ENCODE results near the gene CD96.

CD96 gene

DNA sequence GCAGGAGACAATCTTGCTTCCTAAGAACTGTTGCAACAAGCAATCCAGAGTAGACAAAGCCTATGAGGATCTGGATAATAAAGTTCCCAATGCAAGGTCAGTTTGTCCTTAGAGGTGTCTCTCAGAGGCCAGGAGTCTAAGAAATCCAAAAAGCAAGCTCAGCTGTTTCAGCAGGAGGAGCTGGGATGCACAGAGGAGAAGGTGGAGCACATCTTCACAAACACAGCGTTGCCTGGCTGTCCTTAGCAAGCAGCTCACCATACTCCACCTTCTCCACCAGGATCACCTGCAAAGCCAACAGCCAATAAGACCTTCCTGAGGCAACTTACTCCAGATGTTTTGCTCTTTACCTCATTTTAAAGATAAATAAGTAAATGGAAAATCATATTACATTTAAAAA is 52.8 kb downstream of the CD96 start:
- Mint-ChIP-seq H3K4me3 (peak overlapping the region; percentile 83 to 96), H3K9me3 (peaks cover 0 to 4% of the 10 kb centered on the region in 2 donors), H3K27ac (peak overlapping the region; percentile 96 to 97), H3K4me1 (peaks cover 71% of the 10 kb centered on the region), H3K27me3 (no peaks in the 10 kb centered on the region)
- no peak for DNase-seq
- peak; percentile 39 for ATAC-seq

DNA sequence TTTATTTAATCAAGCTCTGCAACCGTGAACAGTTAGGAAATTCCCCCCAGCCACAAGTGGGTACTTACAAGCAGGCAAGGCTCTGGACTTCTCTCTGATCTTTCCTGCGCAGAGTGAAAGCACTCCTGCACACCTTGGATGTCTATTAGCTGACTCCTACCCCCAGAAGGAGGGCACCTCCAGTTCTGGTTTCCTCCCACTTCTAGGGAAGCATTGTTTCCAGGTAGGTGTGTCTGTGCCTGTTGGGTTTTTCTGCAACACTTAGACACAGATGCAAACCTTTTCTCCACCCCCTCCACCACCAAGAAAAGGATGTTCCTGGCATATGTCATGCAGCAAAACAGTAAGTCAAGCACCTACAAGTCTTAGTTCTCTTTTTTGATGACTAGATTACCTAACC is 53.2 kb downstream of the CD96 start, which contains the start of gene ZBED2:
ZBED2 (minus strand) TSS at position 115 of the 400 bp plus-strand sequence. CDS start 1,145 bp downstream, outside the sequence.
- peak within 1 kb of the TSS; percentile 83 to 96 for H3K4me3 Mint-ChIP-seq
- DNase-seq (peak in 1 of 2 donors; percentile 68), ATAC-seq (peak; percentile 78)
- H3K27me3 Mint-ChIP-seq = no peaks in the 10 kb centered on the region
- H3K4me1 Mint-ChIP-seq = peaks cover 71% of the 10 kb centered on the region
- H3K9me3 Mint-ChIP-seq = peaks cover 0 to 4% of the 10 kb centered on the region in 2 donors
- H3K27ac Mint-ChIP-seq = peak within 1 kb of the TSS; percentile 97

- peak overlapping the region; percentile 97 for H3K27ac Mint-ChIP-seq
- H3K27me3 Mint-ChIP-seq = no peaks in the 10 kb centered on the region
- H3K4me1 Mint-ChIP-seq = peaks cover 69% of the 10 kb centered on the region
- H3K9me3 Mint-ChIP-seq = peaks cover 0 to 4% of the 10 kb centered on the region in 2 donors
- peak overlapping the region; percentile 83 to 96 for H3K4me3 Mint-ChIP-seq
- ATAC-seq (peak; percentile 61), DNase-seq (no peak)
Observed at GRCh38 chr3:111596328-111596727, 54.3 kb downstream of the CD96 start.

- Mint-ChIP-seq H3K27me3 (no peaks in the 10 kb centered on the region), H3K4me1 (peaks cover 80% of the 10 kb centered on the region), H3K27ac (peak overlapping the region; percentile 13 to 91), H3K4me3 (peak overlapping the region; percentile 65 to 83), H3K9me3 (peaks cover 0 to 4% of the 10 kb centered on the region in 2 donors)
- ATAC-seq (no peak), DNase-seq (no peak)
Observed at GRCh38 chr3:111598139-111598538, 56.1 kb downstream of the CD96 start.

DNA sequence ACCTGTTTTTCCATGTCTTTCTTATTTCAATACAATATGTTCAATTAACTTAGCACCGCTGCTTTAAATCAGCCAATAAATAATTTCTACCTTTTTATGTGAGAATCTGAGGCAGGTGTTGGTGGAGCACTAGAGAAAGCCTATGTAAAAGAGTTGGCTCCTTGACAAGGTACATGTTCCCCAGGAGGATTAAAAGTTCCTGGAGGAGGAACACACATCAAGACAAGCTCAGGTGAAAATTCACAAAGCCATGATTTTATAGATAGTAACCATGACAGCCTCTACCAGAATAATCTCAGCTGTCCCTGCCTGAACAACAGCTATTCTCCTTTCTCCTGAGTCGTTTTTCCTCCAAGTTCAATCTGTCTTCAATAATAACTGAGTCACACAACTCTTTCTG is 56.6 kb downstream of the CD96 start:
- peaks cover 0 to 4% of the 10 kb centered on the region in 2 donors for H3K9me3 Mint-ChIP-seq
- ATAC-seq (no peak), DNase-seq (no peak)
- peaks cover 81% of the 10 kb centered on the region for H3K4me1 Mint-ChIP-seq
- H3K27me3 Mint-ChIP-seq = no peaks in the 10 kb centered on the region
- H3K4me3 Mint-ChIP-seq = peak overlapping the region in 1 of 2 donors; percentile 83
- peak overlapping the region; percentile 13 to 91 for H3K27ac Mint-ChIP-seq

GRCh38 chr3:111601810-111602209 is 59.8 kb downstream of the CD96 start:
- peaks cover 82% of the 10 kb centered on the region for H3K4me1 Mint-ChIP-seq
- peak overlapping the region in 1 of 2 donors; percentile 66 for H3K4me3 Mint-ChIP-seq
- no peak for ATAC-seq
- DNase-seq = no peak
- no peaks in the 10 kb centered on the region for H3K9me3 Mint-ChIP-seq
- H3K27me3 Mint-ChIP-seq = no peaks in the 10 kb centered on the region
- peak overlapping the region; percentile 27 to 73 for H3K27ac Mint-ChIP-seq

DNA sequence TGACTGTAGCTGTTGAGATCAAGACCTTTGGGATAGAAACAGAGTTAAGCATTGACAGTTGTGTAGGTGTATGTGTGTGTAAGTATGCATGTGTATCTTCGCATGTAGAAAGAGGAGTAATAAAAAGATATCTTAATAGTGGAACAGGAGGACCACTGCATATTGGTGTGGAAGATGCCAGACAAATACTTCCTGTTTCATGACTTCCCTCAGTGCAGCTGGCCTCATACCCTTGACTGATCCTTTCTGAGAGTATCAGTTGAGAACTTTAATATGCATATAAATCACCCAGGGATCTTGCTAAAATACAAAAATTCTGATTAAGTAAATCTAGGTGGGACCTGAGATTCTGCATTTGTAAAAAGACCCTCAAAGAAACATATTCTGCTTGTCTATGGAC is 61.7 kb downstream of the CD96 start:
- Mint-ChIP-seq H3K27me3 (no peaks in the 10 kb centered on the region), H3K4me1 (peaks cover 87% of the 10 kb centered on the region), H3K9me3 (no peaks in the 10 kb centered on the region), H3K27ac (peak overlapping the region; percentile 84 to 99), H3K4me3 (peak overlapping the region; percentile 58 to 59)
- no peak for DNase-seq
- no peak for ATAC-seq

- Mint-ChIP-seq H3K4me1 (peaks cover 91% of the 10 kb centered on the region), H3K9me3 (no peaks in the 10 kb centered on the region), H3K27me3 (no peaks in the 10 kb centered on the region), H3K4me3 (peak overlapping the region; percentile 58 to 59), H3K27ac (peak overlapping the region; percentile 84 to 99)
- DNase-seq (peak in 1 of 2 donors; percentile 63), ATAC-seq (peak; percentile 63)
Observed at GRCh38 chr3:111604119-111604518, 62.1 kb downstream of the CD96 start.

- Mint-ChIP-seq H3K4me1 (peaks cover 94% of the 10 kb centered on the region), H3K9me3 (no peaks in the 10 kb centered on the region), H3K27ac (peak overlapping the region; percentile 84 to 99), H3K4me3 (peak overlapping the region; percentile 39 to 58), H3K27me3 (no peaks in the 10 kb centered on the region)
- ATAC-seq (peak; percentile 64), DNase-seq (peak in 1 of 2 donors; percentile 43)
Observed at GRCh38 chr3:111605018-111605417, 63.0 kb downstream of the CD96 start.

- H3K4me1 Mint-ChIP-seq = peaks cover 94% of the 10 kb centered on the region
- ATAC-seq = peak; percentile 41
Observed at GRCh38 chr3:111605493-111605892, 63.5 kb downstream of the CD96 start.

DNA sequence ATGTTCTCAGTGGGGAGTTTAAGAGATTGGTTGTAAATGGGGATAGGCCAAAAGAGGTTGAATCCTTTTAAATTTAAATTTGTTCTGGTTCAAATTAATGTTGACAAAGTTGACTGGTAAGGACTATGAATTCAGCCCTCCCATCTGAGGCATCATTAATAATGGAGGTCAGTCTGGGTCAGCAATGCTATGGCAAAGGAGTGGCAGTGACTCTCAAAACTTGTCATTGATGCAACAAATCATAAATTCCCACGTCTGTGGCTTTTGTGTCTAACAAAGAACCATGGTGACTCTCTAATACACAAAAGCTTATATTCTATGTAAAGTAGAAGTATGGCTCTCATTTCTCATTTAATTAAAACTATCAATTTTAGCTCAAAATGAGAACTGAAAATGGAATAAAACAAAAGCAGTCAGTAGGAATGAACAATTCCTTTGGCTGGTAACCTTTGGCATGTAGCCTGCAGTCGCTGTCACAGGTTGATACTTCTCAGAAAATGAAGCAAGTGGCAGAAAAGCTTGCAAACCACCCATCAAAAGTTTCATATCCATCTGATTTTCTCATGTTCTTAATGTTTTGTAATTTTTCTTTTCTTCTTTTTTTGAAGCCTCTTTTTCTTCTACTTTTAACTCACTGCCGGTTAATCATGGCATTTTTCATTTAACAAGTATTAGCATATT is 65.4 kb downstream of the CD96 start:
- no peak for ATAC-seq
- Mint-ChIP-seq H3K4me3 (peak overlapping the region; percentile 66 to 81), H3K9me3 (no peaks in the 10 kb centered on the region), H3K4me1 (peaks cover 100% of the 10 kb centered on the region), H3K27ac (peak overlapping the region; percentile 99), H3K27me3 (no peaks in the 10 kb centered on the region)
- peak in 1 of 2 donors; percentile 35 for DNase-seq

More at GRCh38 chr3:111605493-111605892, 63.5 kb downstream of the CD96 start:
- Mint-ChIP-seq H3K9me3 (no peaks in the 10 kb centered on the region), H3K27ac (peak overlapping the region; percentile 99), H3K4me3 (peak overlapping the region; percentile 39 to 58), H3K27me3 (no peaks in the 10 kb centered on the region)
- peak in 1 of 2 donors; percentile 48 for DNase-seq

GRCh38 chr3:111608383-111608782 is 66.4 kb downstream of the CD96 start:
- H3K4me3 Mint-ChIP-seq = peak overlapping the region; percentile 66 to 81
- peak overlapping the region; percentile 99 for H3K27ac Mint-ChIP-seq
- ATAC-seq = peak; percentile 68
- H3K4me1 Mint-ChIP-seq = peaks cover 100% of the 10 kb centered on the region
- no peaks in the 10 kb centered on the region for H3K9me3 Mint-ChIP-seq
- no peaks in the 10 kb centered on the region for H3K27me3 Mint-ChIP-seq
- DNase-seq = no peak

- Mint-ChIP-seq H3K4me1 (peaks cover 100% of the 10 kb centered on the region), H3K27ac (peak overlapping the region; percentile 98 to 99), H3K4me3 (peak overlapping the region; percentile 40 to 69), H3K9me3 (peaks cover 0 to 4% of the 10 kb centered on the region in 2 donors), H3K27me3 (no peaks in the 10 kb centered on the region)
- ATAC-seq (no peak), DNase-seq (peak in 1 of 2 donors; percentile 22)
Observed at GRCh38 chr3:111609700-111610099, 67.7 kb downstream of the CD96 start.

- peak; percentile 67 for ATAC-seq
- peak overlapping the region; percentile 98 to 99 for H3K27ac Mint-ChIP-seq
- peaks cover 100% of the 10 kb centered on the region for H3K4me1 Mint-ChIP-seq
- no peaks in the 10 kb centered on the region for H3K27me3 Mint-ChIP-seq
- H3K4me3 Mint-ChIP-seq = peak overlapping the region; percentile 78 to 82
- DNase-seq = peak in 1 of 2 donors; percentile 46
- peaks cover 0 to 5% of the 10 kb centered on the region in 2 donors for H3K9me3 Mint-ChIP-seq
Observed at GRCh38 chr3:111610189-111610588, 68.2 kb downstream of the CD96 start.

- H3K27me3 Mint-ChIP-seq = no peaks in the 10 kb centered on the region
- H3K9me3 Mint-ChIP-seq = peaks cover 0 to 5% of the 10 kb centered on the region in 2 donors
- H3K4me1 Mint-ChIP-seq = peaks cover 100% of the 10 kb centered on the region
- H3K27ac Mint-ChIP-seq = peak overlapping the region; percentile 98 to 99
- peak in 1 of 2 donors; percentile 50 for DNase-seq
- peak overlapping the region; percentile 78 to 82 for H3K4me3 Mint-ChIP-seq
- peak; percentile 59 for ATAC-seq
Observed at GRCh38 chr3:111610612-111611054, 68.6 kb downstream of the CD96 start.

- Mint-ChIP-seq H3K27me3 (no peaks in the 10 kb centered on the region), H3K4me3 (peak overlapping the region; percentile 68 to 78), H3K9me3 (peaks cover 0 to 13% of the 10 kb centered on the region in 2 donors), H3K27ac (peak overlapping the region; percentile 55 to 93), H3K4me1 (peaks cover 100% of the 10 kb centered on the region)
- ATAC-seq (peak; percentile 14), DNase-seq (peak in 1 of 2 donors; percentile 44)
Observed at GRCh38 chr3:111613294-111613693, 71.3 kb downstream of the CD96 start.

Data from stimulated activated naive CD8-positive, alpha-beta T cell treated with anti-CD3 and anti-CD28 coated beads, Interleukin-15, amount 100 ng/mL, for 72 hours (primary cell).